ENCODE data around the gene MAOA. TPM values are rescaled to one million over a fixed set of nuclear protein-coding genes. Genes with fewer than 3 reads are reported as not detected.
"Not testable (repeated sequence)": the region's sequence is repeated elsewhere in the genome, so short reads cannot be mapped to it uniquely, and the experiment has no call there.

Gene MAOA
- polyA plus RNA-seq (2011; rRNA removed) (0.10 and 0.36 TPM in 2 replicates), polyA minus RNA-seq (2011; rRNA and poly(A)+ RNA removed) (0.10 and 0.47 TPM in 2 replicates)

- TF ChIP-seq CTCF (IDR thresholded peaks at IDR 0.05; ENCODE audit: insufficient read depth, low read depth, low read length), result no peak
- Histone ChIP-seq H3K36me3 (ENCODE audit: control insufficient read depth, insufficient read depth, low read length) (no peaks in the 10 kb centered on the region), H3K27me3 (ENCODE audit: control insufficient read depth, insufficient read depth, low read length) (peaks cover 2% of the 10 kb centered on the region; the same call in 1 of the 2 replicates), H3K4me3 (ENCODE audit: low read depth, low read length) (peak within 1 kb of the TSS; percentile 51)
- CTCF ChIA-PET, result no interaction called here
- DNase-seq (ENCODE audit: low read depth), result no peak
- POLR2A ChIA-PET, result no interaction called here
Measured at GRCh38 chrX:43656005-43656494, at the start of gene MAOA. Gene MAOA (plus strand): TSS chrX:43656299. CDS start chrX:43656342, 43 bp downstream.

GRCh38 chrX:43612400-43612799 lies 43.7 kb upstream of the MAOA start:
- Histone ChIP-seq H3K27me3 (ENCODE audit: control insufficient read depth, insufficient read depth, low read length) (no peaks in the 10 kb centered on the region), H3K36me3 (ENCODE audit: control insufficient read depth, insufficient read depth, low read length) (no peaks in the 10 kb centered on the region), H3K4me3 (ENCODE audit: low read depth, low read length) (no peak overlapping the region)
- no peak for TF ChIP-seq CTCF (IDR thresholded peaks at IDR 0.05; ENCODE audit: insufficient read depth, low read depth, low read length)
- DNase-seq (ENCODE audit: low read depth), result no peak
- CTCF ChIA-PET, result no interaction called here
- POLR2A ChIA-PET, result no interaction called here

DNA sequence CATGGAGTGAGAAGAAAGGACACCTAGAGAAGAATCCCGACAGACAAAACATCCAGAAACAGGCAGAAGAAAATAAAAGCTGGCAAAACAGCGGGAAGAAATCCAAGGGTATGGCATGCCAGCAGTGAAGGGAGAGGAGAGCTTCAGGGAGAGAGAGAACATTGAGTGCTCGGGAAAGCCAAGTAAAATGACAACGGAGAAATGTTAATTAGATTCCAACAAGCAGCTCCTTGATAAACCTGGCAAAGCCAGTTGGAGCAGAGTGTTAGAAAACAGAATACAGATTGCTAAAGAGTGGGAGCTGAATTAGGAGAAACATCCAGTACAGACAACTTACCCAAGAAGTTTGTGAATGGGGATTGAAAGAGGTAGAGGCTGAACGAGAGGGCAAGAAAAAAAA lies 40.4 kb upstream of the MAOA start:
- no peak for DNase-seq (ENCODE audit: low read depth)
- TF ChIP-seq CTCF (IDR thresholded peaks at IDR 0.05; ENCODE audit: insufficient read depth, low read depth, low read length), result no peak
- Histone ChIP-seq H3K27me3 (ENCODE audit: control insufficient read depth, insufficient read depth, low read length) (no peaks in the 10 kb centered on the region), H3K4me3 (ENCODE audit: low read depth, low read length) (no peak overlapping the region), H3K36me3 (ENCODE audit: control insufficient read depth, insufficient read depth, low read length) (no peaks in the 10 kb centered on the region)
- ChIA-PET CTCF (no interaction called here), POLR2A (no interaction called here)

- POLR2A ChIA-PET, result no interaction called here
- no peaks in the 10 kb centered on the region for H3K36me3 ChIP-seq (ENCODE audit: control insufficient read depth, insufficient read depth, low read length)
- CTCF ChIA-PET, result no interaction called here
- no peak for TF ChIP-seq CTCF (IDR thresholded peaks at IDR 0.05; ENCODE audit: insufficient read depth, low read depth, low read length)
- DNase-seq (ENCODE audit: low read depth), result no peak
- no peak overlapping the region for H3K4me3 ChIP-seq (ENCODE audit: low read depth, low read length)
- H3K27me3 ChIP-seq (ENCODE audit: control insufficient read depth, insufficient read depth, low read length), result no peaks in the 10 kb centered on the region
Measured at GRCh38 chrX:43618366-43619205, 37.5 kb upstream of the MAOA start.

DNA sequence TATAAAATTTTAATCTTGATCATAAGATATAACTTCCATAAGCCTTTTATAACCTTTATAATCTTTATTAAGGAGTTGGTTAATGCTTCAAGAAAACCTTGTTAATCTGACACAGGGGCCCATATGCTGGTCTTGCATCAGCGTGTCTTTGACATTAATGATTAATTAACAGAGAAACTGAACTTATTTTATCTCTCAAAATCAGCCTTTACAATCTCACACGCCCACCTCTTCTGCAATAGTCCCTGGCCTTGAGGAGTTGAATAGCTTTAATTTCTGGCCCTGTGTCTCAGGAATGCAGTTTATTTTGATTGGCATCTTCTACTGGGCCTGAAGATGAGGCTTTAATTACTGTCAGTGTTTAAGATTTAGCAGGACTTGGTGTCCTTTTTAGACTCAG lies 36.2 kb upstream of the MAOA start:
- H3K36me3 ChIP-seq (ENCODE audit: control insufficient read depth, insufficient read depth, low read length); DNase-seq (ENCODE audit: low read depth); H3K27me3 ChIP-seq (ENCODE audit: control insufficient read depth, insufficient read depth, low read length); CTCF ChIA-PET; POLR2A ChIA-PET; H3K4me3 ChIP-seq (ENCODE audit: low read depth, low read length): not testable (repeated sequence)

All from BJ (cell line).